OCI-LY1 (cell line): Measurements from ENCODE around the gene LYVE1.

Source experiments
- CTCF ChIP-seq: fragments of 200-600 bp; sonication (generic), shearing (Covaris generic); IDR thresholded peaks from 2 replicates; pipeline ENCODE4 v1.5.1; 2017; ENCODE audit warnings: mild to moderate bottlenecking, antibody characterized with exemption, low read length, moderate library complexity, mixed read lengths
- EZH2 ChIP-seq: fragments of 200-600 bp; sonication (generic), shearing (Covaris generic); IDR thresholded peaks from 2 replicates; pipeline ENCODE4 v1.8.0; 2017; ENCODE audit warnings: borderline replicate concordance, mixed run types, mild to moderate bottlenecking, antibody characterized with exemption, low read length, moderate library complexity, mixed read lengths

DNA sequence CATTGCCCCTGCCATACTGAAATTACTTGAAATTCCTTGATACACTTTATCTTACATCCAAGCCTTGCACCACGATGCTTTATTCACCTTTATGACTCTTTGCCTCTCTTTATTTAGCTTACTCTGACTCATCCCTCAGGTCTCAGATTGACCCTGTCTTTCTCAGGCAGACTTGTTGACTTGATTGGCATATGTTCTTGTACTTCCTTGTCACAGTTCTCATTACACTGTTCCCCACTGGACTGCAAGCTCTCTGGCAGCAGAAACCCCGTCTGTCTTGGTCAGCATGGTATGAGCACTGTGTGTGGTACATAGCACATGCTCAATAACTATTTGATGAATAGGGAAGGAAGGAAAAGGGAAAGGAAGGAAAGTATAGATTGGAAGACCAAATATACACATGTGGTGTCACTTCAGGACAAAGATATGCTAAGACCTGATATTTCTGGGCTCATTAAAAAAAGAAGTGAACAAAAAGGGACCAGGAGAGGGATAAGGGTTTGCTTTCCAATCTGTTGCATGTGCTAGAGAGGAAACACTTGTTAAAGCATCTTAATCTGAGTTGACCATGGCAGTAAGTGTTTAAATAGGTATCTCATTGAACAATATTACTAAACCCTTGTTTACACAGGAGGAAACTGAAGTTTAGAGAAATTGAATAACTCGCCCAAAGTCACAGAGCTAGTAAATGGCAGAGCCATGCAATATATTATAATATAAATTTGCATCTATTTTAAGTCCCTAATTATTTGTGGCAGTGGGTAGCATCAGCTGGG lies 7.2 kb downstream of the LYVE1 start:
- TF ChIP-seq EZH2 (no peak), CTCF (no peak)
